ENCODE results near the gene EPN3.

EPN3 gene

GRCh38 chr17:50532452-50533024, at the start of gene EPN3:
Gene EPN3, plus strand, starts transcription at chr17:50532735. Its CDS starts 3,822 bp downstream, at chr17:50536557.
- H3K9me3 Mint-ChIP-seq, result no peaks in the 10 kb centered on the region
- H3K4me3 Mint-ChIP-seq, result no peak within 1 kb of the TSS
- H3K27ac Mint-ChIP-seq, result no peak within 1 kb of the TSS
- peaks cover 15% of the 10 kb centered on the region for H3K4me1 Mint-ChIP-seq (ENCODE audit: low read depth)
- peaks cover 58% of the 10 kb centered on the region for H3K27me3 Mint-ChIP-seq
- H3K36me3 Mint-ChIP-seq (ENCODE audit: low read depth), result no peaks in the 10 kb centered on the region

GRCh38 chr17:50483266-50483665, 49.3 kb upstream of the EPN3 start:
- no peaks in the 10 kb centered on the region for H3K9me3 Mint-ChIP-seq
- peaks cover 17% of the 10 kb centered on the region for H3K36me3 Mint-ChIP-seq (ENCODE audit: low read depth)
- H3K27me3 Mint-ChIP-seq, result no peaks in the 10 kb centered on the region
- peaks cover 30% of the 10 kb centered on the region for H3K4me1 Mint-ChIP-seq (ENCODE audit: low read depth)
- no peak overlapping the region for H3K27ac Mint-ChIP-seq
- no peak overlapping the region for H3K4me3 Mint-ChIP-seq

GRCh38 chr17:50484386-50485155, 48.0 kb upstream of the EPN3 start:
- no peak overlapping the region for H3K27ac Mint-ChIP-seq
- H3K27me3 Mint-ChIP-seq, result no peaks in the 10 kb centered on the region
- H3K9me3 Mint-ChIP-seq, result no peaks in the 10 kb centered on the region

GRCh38 chr17:50487213-50488096, 45.1 kb upstream of the EPN3 start:
- H3K27me3 Mint-ChIP-seq, result no peaks in the 10 kb centered on the region
- H3K36me3 Mint-ChIP-seq (ENCODE audit: low read depth), result peaks cover 12% of the 10 kb centered on the region
- H3K27ac Mint-ChIP-seq, result no peak overlapping the region
- H3K9me3 Mint-ChIP-seq, result no peaks in the 10 kb centered on the region
- no peak overlapping the region for H3K4me3 Mint-ChIP-seq
- H3K4me1 Mint-ChIP-seq (ENCODE audit: low read depth), result peaks cover 8% of the 10 kb centered on the region

More at GRCh38 chr17:50484386-50485155, 48.0 kb upstream of the EPN3 start:
- Mint-ChIP-seq H3K36me3 (ENCODE audit: low read depth) (peaks cover 17% of the 10 kb centered on the region), H3K4me1 (ENCODE audit: low read depth) (peaks cover 23% of the 10 kb centered on the region), H3K4me3 (no peak overlapping the region)

- no peak overlapping the region for H3K27ac Mint-ChIP-seq
- no peaks in the 10 kb centered on the region for H3K27me3 Mint-ChIP-seq
- no peak overlapping the region for H3K4me3 Mint-ChIP-seq
- peaks cover 12% of the 10 kb centered on the region for H3K36me3 Mint-ChIP-seq (ENCODE audit: low read depth)
- no peaks in the 10 kb centered on the region for H3K9me3 Mint-ChIP-seq
- H3K4me1 Mint-ChIP-seq (ENCODE audit: low read depth), result peaks cover 4% of the 10 kb centered on the region
These were observed 43.7 kb upstream of the EPN3 start for GRCh38 chr17:50488880-50489279.

GRCh38 chr17:50491505-50491904, 41.0 kb upstream of the EPN3 start:
- Mint-ChIP-seq H3K4me1 (ENCODE audit: low read depth) (peaks cover 4% of the 10 kb centered on the region), H3K4me3 (no peak overlapping the region), H3K9me3 (no peaks in the 10 kb centered on the region), H3K36me3 (ENCODE audit: low read depth) (no peaks in the 10 kb centered on the region), H3K27ac (no peak overlapping the region), H3K27me3 (no peaks in the 10 kb centered on the region)

GRCh38 chr17:50492214-50492613, 40.3 kb upstream of the EPN3 start:
- Mint-ChIP-seq H3K4me1 (ENCODE audit: low read depth) (peaks cover 4% of the 10 kb centered on the region), H3K27ac (no peak overlapping the region), H3K36me3 (ENCODE audit: low read depth) (no peaks in the 10 kb centered on the region), H3K4me3 (no peak overlapping the region), H3K9me3 (no peaks in the 10 kb centered on the region), H3K27me3 (no peaks in the 10 kb centered on the region)

- Mint-ChIP-seq H3K27me3 (no peaks in the 10 kb centered on the region), H3K27ac (no peak overlapping the region), H3K4me1 (ENCODE audit: low read depth) (no peaks in the 10 kb centered on the region), H3K36me3 (ENCODE audit: low read depth) (no peaks in the 10 kb centered on the region), H3K9me3 (no peaks in the 10 kb centered on the region), H3K4me3 (no peak overlapping the region)
These were observed 38.8 kb upstream of the EPN3 start for GRCh38 chr17:50493744-50494143.

GRCh38 chr17:50495217-50495823, 37.2 kb upstream of the EPN3 start:
- Mint-ChIP-seq H3K27ac (no peak overlapping the region), H3K36me3 (ENCODE audit: low read depth) (no peaks in the 10 kb centered on the region), H3K4me1 (ENCODE audit: low read depth) (no peaks in the 10 kb centered on the region), H3K9me3 (no peaks in the 10 kb centered on the region), H3K4me3 (no peak overlapping the region), H3K27me3 (no peaks in the 10 kb centered on the region)

- H3K4me1 Mint-ChIP-seq (ENCODE audit: low read depth), result no peaks in the 10 kb centered on the region
- no peaks in the 10 kb centered on the region for H3K36me3 Mint-ChIP-seq (ENCODE audit: low read depth)
These were observed 36.6 kb upstream of the EPN3 start for GRCh38 chr17:50495918-50496317.

GRCh38 chr17:50498021-50498874, 34.3 kb upstream of the EPN3 start:
- Mint-ChIP-seq H3K27ac (no peak overlapping the region), H3K4me3 (no peak overlapping the region), H3K36me3 (ENCODE audit: low read depth) (no peaks in the 10 kb centered on the region), H3K9me3 (no peaks in the 10 kb centered on the region), H3K27me3 (no peaks in the 10 kb centered on the region), H3K4me1 (ENCODE audit: low read depth) (no peaks in the 10 kb centered on the region)

More at GRCh38 chr17:50495918-50496317, 36.6 kb upstream of the EPN3 start:
- Mint-ChIP-seq H3K27me3 (no peaks in the 10 kb centered on the region), H3K4me3 (no peak overlapping the region), H3K27ac (no peak overlapping the region), H3K9me3 (no peaks in the 10 kb centered on the region)

GRCh38 chr17:50499270-50499669, 33.3 kb upstream of the EPN3 start:
- Mint-ChIP-seq H3K9me3 (no peaks in the 10 kb centered on the region), H3K36me3 (ENCODE audit: low read depth) (no peaks in the 10 kb centered on the region), H3K27ac (no peak overlapping the region), H3K4me1 (ENCODE audit: low read depth) (peaks cover 8% of the 10 kb centered on the region), H3K27me3 (no peaks in the 10 kb centered on the region), H3K4me3 (no peak overlapping the region)

- Mint-ChIP-seq H3K9me3 (no peaks in the 10 kb centered on the region), H3K4me1 (ENCODE audit: low read depth) (peaks cover 11% of the 10 kb centered on the region), H3K36me3 (ENCODE audit: low read depth) (no peaks in the 10 kb centered on the region), H3K27ac (no peak overlapping the region), H3K27me3 (no peaks in the 10 kb centered on the region), H3K4me3 (no peak overlapping the region)
These were observed 32.8 kb upstream of the EPN3 start for GRCh38 chr17:50499721-50500120.

- Mint-ChIP-seq H3K4me3 (no peak overlapping the region), H3K27ac (no peak overlapping the region), H3K27me3 (no peaks in the 10 kb centered on the region), H3K36me3 (ENCODE audit: low read depth) (no peaks in the 10 kb centered on the region), H3K9me3 (no peaks in the 10 kb centered on the region), H3K4me1 (ENCODE audit: low read depth) (peaks cover 12% of the 10 kb centered on the region)
These were observed 31.5 kb upstream of the EPN3 start for GRCh38 chr17:50501054-50501453.

Measured in stimulated activated naive CD8-positive, alpha-beta T cell treated with anti-CD3 and anti-CD28 coated beads, Interleukin-15, Interleukin-2, amounts not matched to agents 100 ng/mL and 50 ng/mL, for 24 hours (primary cell).